Measurements from ENCODE around the gene AP4E1.
A peak's percentile ranks its signal among the peaks of the same experiment; 100 is the strongest.
"Not testable (repeated sequence)": the region's sequence is repeated elsewhere in the genome, so short reads cannot be mapped to it uniquely, and the experiment has no call there.

Gene AP4E1

GRCh38 chr15:50880651-50881114 lies 27.8 kb upstream of the AP4E1 start:
- ATAC-seq (ENCODE audit: low read depth) (peak; percentile 20), DNase-seq (ENCODE audit: low spot score in 2 of 2) (no peak)
- Mint-ChIP-seq H3K27me3 (no peaks in the 10 kb centered on the region), H3K4me3 (no peak overlapping the region), H3K4me1 (peaks cover 36% of the 10 kb centered on the region), H3K9me3 (no peaks in the 10 kb centered on the region), H3K36me3 (no peaks in the 10 kb centered on the region), H3K27ac (peak overlapping the region; percentile 85)

- ATAC-seq (ENCODE audit: low read depth) (no peak), DNase-seq (ENCODE audit: low spot score in 2 of 2) (no peak)
- Mint-ChIP-seq H3K27me3 (no peaks in the 10 kb centered on the region), H3K36me3 (no peaks in the 10 kb centered on the region), H3K4me1 (peaks cover 40% of the 10 kb centered on the region), H3K9me3 (no peaks in the 10 kb centered on the region), H3K4me3 (no peak overlapping the region), H3K27ac (peak overlapping the region; percentile 85)
Measured at GRCh38 chr15:50881121-50882048, 27.1 kb upstream of the AP4E1 start.

GRCh38 chr15:50883903-50884302 lies 24.6 kb upstream of the AP4E1 start:
- DNase-seq (ENCODE audit: low spot score in 2 of 2) (no peak), ATAC-seq (ENCODE audit: low read depth) (no peak)
- H3K36me3 Mint-ChIP-seq: no peaks in the 10 kb centered on the region
- H3K27ac Mint-ChIP-seq: no peak overlapping the region
- H3K27me3 Mint-ChIP-seq: no peaks in the 10 kb centered on the region
- H3K4me1 Mint-ChIP-seq: peaks cover 33% of the 10 kb centered on the region
- no peaks in the 10 kb centered on the region for H3K9me3 Mint-ChIP-seq
- no peak overlapping the region for H3K4me3 Mint-ChIP-seq

GRCh38 chr15:50884540-50884939 lies 23.9 kb upstream of the AP4E1 start:
- H3K36me3 Mint-ChIP-seq: peaks cover 2% of the 10 kb centered on the region
- H3K27ac Mint-ChIP-seq: no peak overlapping the region

GRCh38 chr15:50886139-50886467 lies 22.4 kb upstream of the AP4E1 start:
- Mint-ChIP-seq H3K4me3 (peak overlapping the region; percentile 85), H3K9me3 (no peaks in the 10 kb centered on the region), H3K27me3 (no peaks in the 10 kb centered on the region), H3K27ac (peak overlapping the region; percentile 92), H3K4me1 (peaks cover 26% of the 10 kb centered on the region), H3K36me3 (peaks cover 4% of the 10 kb centered on the region)
- DNase-seq (ENCODE audit: low spot score in 2 of 2) (no peak), ATAC-seq (ENCODE audit: low read depth) (no peak)

More at GRCh38 chr15:50884540-50884939, 23.9 kb upstream of the AP4E1 start:
- Mint-ChIP-seq H3K4me1 (peaks cover 27% of the 10 kb centered on the region), H3K27me3 (no peaks in the 10 kb centered on the region), H3K4me3 (peak overlapping the region; percentile 21), H3K9me3 (no peaks in the 10 kb centered on the region)
- DNase-seq (ENCODE audit: low spot score in 2 of 2) (no peak), ATAC-seq (ENCODE audit: low read depth) (no peak)

- Mint-ChIP-seq H3K4me3 (no peak overlapping the region), H3K4me1 (peaks cover 19% of the 10 kb centered on the region), H3K27ac (no peak overlapping the region), H3K36me3 (peaks cover 7% of the 10 kb centered on the region), H3K9me3 (no peaks in the 10 kb centered on the region), H3K27me3 (no peaks in the 10 kb centered on the region)
- DNase-seq (ENCODE audit: low spot score in 2 of 2): no peak
- ATAC-seq (ENCODE audit: low read depth): no peak
Measured at GRCh38 chr15:50886611-50887345, 21.7 kb upstream of the AP4E1 start.

GRCh38 chr15:50888054-50888453 lies 20.4 kb upstream of the AP4E1 start:
- Mint-ChIP-seq H3K4me1 (peaks cover 17% of the 10 kb centered on the region), H3K27ac (no peak overlapping the region), H3K27me3 (no peaks in the 10 kb centered on the region), H3K4me3 (no peak overlapping the region), H3K36me3 (peaks cover 8% of the 10 kb centered on the region), H3K9me3 (peaks cover 1% of the 10 kb centered on the region)
- DNase-seq (ENCODE audit: low spot score in 2 of 2) (no peak), ATAC-seq (ENCODE audit: low read depth) (no peak)

GRCh38 chr15:50889589-50889988 lies 18.9 kb upstream of the AP4E1 start:
- Mint-ChIP-seq H3K9me3 (peaks cover 9% of the 10 kb centered on the region), H3K27ac (no peak overlapping the region), H3K36me3 (peaks cover 15% of the 10 kb centered on the region), H3K4me3 (no peak overlapping the region), H3K4me1 (peaks cover 7% of the 10 kb centered on the region), H3K27me3 (no peaks in the 10 kb centered on the region)
- ATAC-seq (ENCODE audit: low read depth) (no peak), DNase-seq (ENCODE audit: low spot score in 2 of 2) (no peak)

- Mint-ChIP-seq H3K27me3 (no peaks in the 10 kb centered on the region), H3K4me3 (no peak overlapping the region), H3K36me3 (peaks cover 15% of the 10 kb centered on the region), H3K27ac (no peak overlapping the region), H3K9me3 (peaks cover 9% of the 10 kb centered on the region), H3K4me1 (peaks cover 3% of the 10 kb centered on the region)
- DNase-seq (ENCODE audit: low spot score in 2 of 2): no peak
- no peak for ATAC-seq (ENCODE audit: low read depth)
Measured at GRCh38 chr15:50890751-50891150, 17.7 kb upstream of the AP4E1 start.

GRCh38 chr15:50891159-50891558 lies 17.3 kb upstream of the AP4E1 start:
- H3K4me3 Mint-ChIP-seq: no peak overlapping the region
- peaks cover 16% of the 10 kb centered on the region for H3K36me3 Mint-ChIP-seq
- ATAC-seq (ENCODE audit: low read depth): no peak

GRCh38 chr15:50893976-50894375 lies 14.5 kb upstream of the AP4E1 start:
- Mint-ChIP-seq H3K9me3 (peaks cover 10% of the 10 kb centered on the region), H3K27ac (no peak overlapping the region), H3K4me1 (no peaks in the 10 kb centered on the region), H3K36me3 (peaks cover 16% of the 10 kb centered on the region), H3K4me3 (no peak overlapping the region), H3K27me3 (no peaks in the 10 kb centered on the region)
- ATAC-seq (ENCODE audit: low read depth) (no peak), DNase-seq (ENCODE audit: low spot score in 2 of 2) (no peak)

More at GRCh38 chr15:50891159-50891558, 17.3 kb upstream of the AP4E1 start:
- peaks cover 10% of the 10 kb centered on the region for H3K9me3 Mint-ChIP-seq
- no peaks in the 10 kb centered on the region for H3K4me1 Mint-ChIP-seq
- H3K27ac Mint-ChIP-seq: no peak overlapping the region
- no peaks in the 10 kb centered on the region for H3K27me3 Mint-ChIP-seq
- DNase-seq (ENCODE audit: low spot score in 2 of 2): no peak

GRCh38 chr15:50901390-50901789 lies 7.1 kb upstream of the AP4E1 start:
- H3K4me1 Mint-ChIP-seq; H3K4me3 Mint-ChIP-seq; H3K27ac Mint-ChIP-seq; DNase-seq (ENCODE audit: low spot score in 2 of 2); H3K36me3 Mint-ChIP-seq; H3K9me3 Mint-ChIP-seq; H3K27me3 Mint-ChIP-seq; ATAC-seq (ENCODE audit: low read depth): not testable (repeated sequence)

- no peaks in the 10 kb centered on the region for H3K9me3 Mint-ChIP-seq
- no peak for ATAC-seq (ENCODE audit: low read depth)
- H3K27me3 Mint-ChIP-seq: no peaks in the 10 kb centered on the region
- H3K36me3 Mint-ChIP-seq: no peaks in the 10 kb centered on the region
- H3K4me3 Mint-ChIP-seq: no peak overlapping the region
- no peak overlapping the region for H3K27ac Mint-ChIP-seq
- peaks cover 5% of the 10 kb centered on the region for H3K4me1 Mint-ChIP-seq
- no peak for DNase-seq (ENCODE audit: low spot score in 2 of 2)
Measured at GRCh38 chr15:50904211-50904610, 4.3 kb upstream of the AP4E1 start.

GRCh38 chr15:50905055-50905454 lies 3.4 kb upstream of the AP4E1 start:
- H3K4me1 Mint-ChIP-seq: peaks cover 7% of the 10 kb centered on the region

More at GRCh38 chr15:50905055-50905454, 3.4 kb upstream of the AP4E1 start:
- DNase-seq (ENCODE audit: low spot score in 2 of 2) (no peak), ATAC-seq (ENCODE audit: low read depth) (no peak)
- H3K27ac Mint-ChIP-seq: no peak overlapping the region
- H3K27me3 Mint-ChIP-seq: no peaks in the 10 kb centered on the region
- H3K36me3 Mint-ChIP-seq: no peaks in the 10 kb centered on the region
- no peaks in the 10 kb centered on the region for H3K9me3 Mint-ChIP-seq
- H3K4me3 Mint-ChIP-seq: no peak overlapping the region
